HG02938 (cell line): Measurements from ENCODE around the gene IFITM5.

ENCODE experiments used
- ATAC-seq: cut with Tn5 transposase; IDR thresholded peaks from one replicate; pipeline ENCODE4 v1.9.1; 2021; ENCODE audit warnings: mild to moderate bottlenecking, moderate library complexity; ENCODE audit not compliant: unreplicated experiment

The IFITM5 gene

GRCh38 chr11:285021-285893 lies 14.1 kb downstream of the IFITM5 start:
- ATAC-seq: no peak

- ATAC-seq: no peak
These were observed 15.0 kb downstream of the IFITM5 start for GRCh38 chr11:284105-285020.

- ATAC-seq: no peak
These were observed 15.8 kb downstream of the IFITM5 start for GRCh38 chr11:283405-284104.

GRCh38 chr11:282630-283360 lies 16.5 kb downstream of the IFITM5 start:
- ATAC-seq: no peak

GRCh38 chr11:282171-282570 lies 17.2 kb downstream of the IFITM5 start:
- no peak for ATAC-seq

GRCh38 chr11:281486-282161 lies 17.7 kb downstream of the IFITM5 start:
- no peak for ATAC-seq

- no peak for ATAC-seq
These were observed 18.4 kb downstream of the IFITM5 start for GRCh38 chr11:280706-281485.

- no peak for ATAC-seq
These were observed 19.2 kb downstream of the IFITM5 start for GRCh38 chr11:279966-280705.

GRCh38 chr11:279040-279965 lies 20.0 kb downstream of the IFITM5 start:
- no peak for ATAC-seq

GRCh38 chr11:278001-278951 lies 21.1 kb downstream of the IFITM5 start, which contains the start of gene NLRP6:
NLRP6 (plus strand) TSS chr11:278407; CDS start chr11:278570, 163 bp downstream.
- ATAC-seq: no peak

GRCh38 chr11:276219-276618 lies 23.1 kb downstream of the IFITM5 start:
- ATAC-seq: no peak

- ATAC-seq: no peak
These were observed 26.5 kb downstream of the IFITM5 start for GRCh38 chr11:272931-273198.

GRCh38 chr11:272195-272930 lies 27.0 kb downstream of the IFITM5 start:
- no peak for ATAC-seq

- ATAC-seq: no peak
These were observed 28.0 kb downstream of the IFITM5 start for GRCh38 chr11:271319-271715.

GRCh38 chr11:270451-271318 lies 28.6 kb downstream of the IFITM5 start:
- ATAC-seq: no peak
